Motor neuron (in vitro differentiated cells): ENCODE data around the gene RNU7-1. TPM values are rescaled to one million over a fixed set of nuclear protein-coding genes. Genes with fewer than 3 reads are reported as not detected.

ENCODE experiments used
- ATAC-seq, 8 experiments: fragments of 200-7000 bp; cut with Tn5 transposase; replicated peaks in 6 of 8; 2 replicates each; pipeline ENCODE4 v1.8.0; 2021; ENCODE audit warnings: mild to moderate bottlenecking in 8 of 8, moderate library complexity in 8 of 8
- H3K27ac ChIP-seq, 2 donors: fragments of 250-450 bp; sonication (Bioruptor Pico); 2 replicates each; pipeline ENCODE4 v1.9.0; 2021; ENCODE audit warnings: antibody characterized with exemption in 2 of 2, mild to moderate bottlenecking in 2 of 2, moderate library complexity in 1 of 2
- H3K4me1 ChIP-seq, 2 donors: fragments of 250-450 bp; sonication (Bioruptor Pico); replicated peaks in 1 of 2; 2 replicates each; pipeline ENCODE4 v1.6.1; 2021; ENCODE audit warnings: antibody characterized with exemption in 2 of 2, mild to moderate bottlenecking in 2 of 2, moderate library complexity in 1 of 2
- H3K4me3 ChIP-seq, 5 donors: fragments of 250-450 bp; sonication (Bioruptor Pico); 2 replicates each; pipeline ENCODE4 v1.9.0; 2021; ENCODE audit warnings: antibody characterized with exemption in 5 of 5, mild to moderate bottlenecking in 5 of 5, moderate library complexity in 4 of 5
- WGBS, 10 experiments: fragments of 450-650 bp; shearing (Covaris generic); methylation state at CpG; one replicate each; pipeline ENCODE4 v1.0.0; 2022; 5-methylcytosine and 5-hydroxymethylcytosine counted together
- in situ Hi-C, 9 experiments: fragments of 400-800 bp; cut with MboI; loops; one replicate each; pipeline ENCODE4 v1.15.0; 2021; ENCODE audit warnings: low sequenced_read_pairs in 9 of 9, low pct_unique_long_range_greater_than_20kb in 2 of 9; ENCODE audit not compliant: unreplicated experiment in 9 of 9
- total RNA-seq, 8 experiments: library from RNA; unstranded; fragments of 300-600 nt; gene quantifications; 2 replicates each; pipeline versions ENCODE4 v1.2.3 to v1.2.4, GENCODE V29; 2022

Gene RNU7-1
- total RNA-seq, 8 experiments from 2014 or later, result not detected

- Histone ChIP-seq H3K4me3 (no peak overlapping the region), H3K27ac (no peak overlapping the region), H3K4me1 (peaks cover 0 to 6% of the 10 kb centered on the region in 2 donors)
- WGBS, 10 experiments, result 67 to 94% (median 90%) methylated on average over 1 to 9 of the region's 21 CpGs; no CpG with 5 or more reads in 2 of the 10 experiments
- no peak for ATAC-seq
- in situ Hi-C loops, result loop anchor here in 1 of 9 experiments (25.0 kb wide), 1 partner anchor 158 kb away; the partner anchor contains the start of gene C1RL
Measured at GRCh38 chr12:6954316-6955107, 10.9 kb downstream of the RNU7-1 start.

GRCh38 chr12:6955108-6956020 lies 11.7 kb downstream of the RNU7-1 start:
- no peak overlapping the region for H3K4me3 ChIP-seq

GRCh38 chr12:6956021-6956727 lies 12.6 kb downstream of the RNU7-1 start:
- no peak overlapping the region for H3K27ac ChIP-seq
- 50 to 80% (median 58%) methylated on average over 1 to 5 of the region's 28 CpGs; no CpG with 5 or more reads in 7 of the 10 experiments for WGBS, 10 experiments
- H3K4me3 ChIP-seq, result no peak overlapping the region
- in situ Hi-C loops, result loop anchor here in 1 of 9 experiments (25.0 kb wide), 1 partner anchor 156 kb away; the partner anchor contains the start of gene C1RL
- peaks cover 0 to 6% of the 10 kb centered on the region in 2 donors for H3K4me1 ChIP-seq
- no peak for ATAC-seq

More at GRCh38 chr12:6955108-6956020, 11.7 kb downstream of the RNU7-1 start:
- WGBS, 10 experiments, result 62 to 93% (median 85%) methylated on average over 1 to 9 of the region's 22 CpGs; no CpG with 5 or more reads in 6 of the 10 experiments
- Histone ChIP-seq H3K27ac (no peak overlapping the region), H3K4me1 (peaks cover 0 to 6% of the 10 kb centered on the region in 2 donors)
- in situ Hi-C loops, result loop anchor here in 1 of 9 experiments (25.0 kb wide), 1 partner anchor 157 kb away; the partner anchor contains the start of gene C1RL
- ATAC-seq, result no peak

GRCh38 chr12:6957151-6957701 lies 13.6 kb downstream of the RNU7-1 start:
- peaks cover 9 to 16% of the 10 kb centered on the region in 2 donors for H3K4me1 ChIP-seq

GRCh38 chr12:6957741-6958608 lies 14.4 kb downstream of the RNU7-1 start:
- 67 to 100% (median 82%) methylated on average over 1 to 12 of the region's 28 CpGs; no CpG with 5 or more reads in 2 of the 10 experiments for WGBS, 10 experiments
- H3K4me3 ChIP-seq, result no peak overlapping the region
- no peak for ATAC-seq
- H3K4me1 ChIP-seq, result peaks cover 12 to 24% of the 10 kb centered on the region in 2 donors
- H3K27ac ChIP-seq, result no peak overlapping the region
- in situ Hi-C loops, result loop anchor here in 1 of 9 experiments (25.0 kb wide), 1 partner anchor 154 kb away; the partner anchor contains the start of gene C1RL

More at GRCh38 chr12:6957151-6957701, 13.6 kb downstream of the RNU7-1 start:
- in situ Hi-C loops, result loop anchor here in 1 of 9 experiments (25.0 kb wide), 1 partner anchor 155 kb away; the partner anchor contains the start of gene C1RL
- no peak overlapping the region for H3K27ac ChIP-seq
- H3K4me3 ChIP-seq, result no peak overlapping the region
- no peak for ATAC-seq
- 32 to 90% (median 58%) methylated on average over 2 to 6 of the region's 20 CpGs; no CpG with 5 or more reads in 5 of the 10 experiments for WGBS, 10 experiments

GRCh38 chr12:6958609-6959057 lies 15.0 kb downstream of the RNU7-1 start:
- Histone ChIP-seq H3K27ac (no peak overlapping the region), H3K4me1 (peaks cover 12 to 24% of the 10 kb centered on the region in 2 donors), H3K4me3 (no peak overlapping the region)
- in situ Hi-C loops, result loop anchor here in 1 of 9 experiments (25.0 kb wide), 1 partner anchor 154 kb away; the partner anchor contains the start of gene C1RL
- ATAC-seq, result no peak
- 68 to 88% (median 82%) methylated on average over 2 to 8 of the region's 10 CpGs; no CpG with 5 or more reads in 5 of the 10 experiments for WGBS, 10 experiments

GRCh38 chr12:6959058-6959804 lies 15.6 kb downstream of the RNU7-1 start:
- WGBS, 10 experiments, result 20 to 83% (median 74%) methylated on average over 1 to 7 of the region's 24 CpGs; no CpG with 5 or more reads in 6 of the 10 experiments
- ATAC-seq, result no peak
- H3K4me3 ChIP-seq, result no peak overlapping the region
- H3K4me1 ChIP-seq, result peaks cover 14 to 29% of the 10 kb centered on the region in 2 donors
- H3K27ac ChIP-seq, result no peak overlapping the region
- in situ Hi-C loops, result loop anchor here in 1 of 9 experiments (25.0 kb wide), 1 partner anchor 153 kb away; the partner anchor contains the start of gene C1RL

- Histone ChIP-seq H3K27ac (no peak overlapping the region), H3K4me1 (peaks cover 14 to 35% of the 10 kb centered on the region in 2 donors), H3K4me3 (no peak overlapping the region)
- 80 to 90% (median 80%) methylated on average over 1 to 2 of the region's 26 CpGs; no CpG with 5 or more reads in 7 of the 10 experiments for WGBS, 10 experiments
- no peak for ATAC-seq
- in situ Hi-C loops, result loop anchor here in 1 of 9 experiments (25.0 kb wide), 1 partner anchor 152 kb away; the partner anchor contains the start of gene C1RL
Measured at GRCh38 chr12:6959805-6960592, 16.4 kb downstream of the RNU7-1 start.

- peak in 1 of 8 experiments; percentile 2 for ATAC-seq
- Histone ChIP-seq H3K4me3 (no peak overlapping the region), H3K27ac (no peak overlapping the region), H3K4me1 (peaks cover 14 to 35% of the 10 kb centered on the region in 2 donors)
- in situ Hi-C loops, result loop anchor here in 1 of 9 experiments (25.0 kb wide), 1 partner anchor 152 kb away; the partner anchor contains the start of gene C1RL
- WGBS, 10 experiments, result 28 to 100% (median 82%) methylated on average over 1 to 3 of the region's 13 CpGs; no CpG with 5 or more reads in 6 of the 10 experiments
Measured at GRCh38 chr12:6960593-6961277, 17.1 kb downstream of the RNU7-1 start.
